GM12801 (cell line): ENCODE measurements around the gene PASK.

Source experiments
- TF ChIP-seq, protein P1 (sequence below): IDR thresholded peaks from one replicate; pipeline ENCODE4 v1.5.1; 2011; ENCODE audit warnings: control low read depth; ENCODE audit not compliant: insufficient read length; ENCODE audit errors: extremely low read depth

PASK gene

DNA sequence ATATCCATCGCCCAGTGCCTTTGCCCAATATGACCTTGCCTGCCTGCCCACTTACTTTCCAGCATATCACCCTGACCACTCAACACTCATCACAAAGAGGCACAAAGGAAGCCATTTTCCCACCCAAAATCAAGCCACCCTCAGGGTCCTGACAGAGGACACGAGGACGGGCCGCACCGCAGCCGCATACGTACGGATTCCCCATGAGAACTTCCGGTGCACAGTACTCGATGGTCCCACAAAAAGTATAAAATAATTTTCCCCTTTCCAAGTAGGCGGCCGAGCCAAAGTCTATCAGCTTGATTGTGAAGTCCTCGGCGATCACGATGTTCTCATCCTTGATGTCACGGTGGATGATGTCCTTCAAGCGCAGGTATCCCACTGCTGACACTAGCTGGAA lies 37.2 kb downstream of the PASK start:
- TF ChIP-seq, protein P1, sequence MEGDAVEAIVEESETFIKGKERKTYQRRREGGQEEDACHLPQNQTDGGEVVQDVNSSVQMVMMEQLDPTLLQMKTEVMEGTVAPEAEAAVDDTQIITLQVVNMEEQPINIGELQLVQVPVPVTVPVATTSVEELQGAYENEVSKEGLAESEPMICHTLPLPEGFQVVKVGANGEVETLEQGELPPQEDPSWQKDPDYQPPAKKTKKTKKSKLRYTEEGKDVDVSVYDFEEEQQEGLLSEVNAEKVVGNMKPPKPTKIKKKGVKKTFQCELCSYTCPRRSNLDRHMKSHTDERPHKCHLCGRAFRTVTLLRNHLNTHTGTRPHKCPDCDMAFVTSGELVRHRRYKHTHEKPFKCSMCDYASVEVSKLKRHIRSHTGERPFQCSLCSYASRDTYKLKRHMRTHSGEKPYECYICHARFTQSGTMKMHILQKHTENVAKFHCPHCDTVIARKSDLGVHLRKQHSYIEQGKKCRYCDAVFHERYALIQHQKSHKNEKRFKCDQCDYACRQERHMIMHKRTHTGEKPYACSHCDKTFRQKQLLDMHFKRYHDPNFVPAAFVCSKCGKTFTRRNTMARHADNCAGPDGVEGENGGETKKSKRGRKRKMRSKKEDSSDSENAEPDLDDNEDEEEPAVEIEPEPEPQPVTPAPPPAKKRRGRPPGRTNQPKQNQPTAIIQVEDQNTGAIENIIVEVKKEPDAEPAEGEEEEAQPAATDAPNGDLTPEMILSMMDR: no peak

DNA sequence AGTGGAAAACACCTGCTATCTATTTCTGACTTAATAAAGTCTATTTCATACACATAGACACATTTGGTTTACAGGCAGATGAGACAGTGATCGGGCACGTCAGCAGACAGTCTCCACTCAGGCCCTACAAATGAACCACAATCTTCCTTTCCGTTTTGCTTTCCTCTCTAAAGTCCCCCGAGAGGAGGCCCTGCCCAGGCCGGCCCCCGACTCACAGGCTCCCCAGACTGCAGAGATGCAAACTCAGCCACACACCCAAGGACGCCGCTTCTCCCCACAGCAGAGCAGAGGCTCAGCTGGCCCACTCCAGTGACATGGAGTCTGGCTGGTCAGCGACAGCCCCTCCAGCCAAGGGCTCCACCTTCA lies 37.8 kb downstream of the PASK start:
- TF ChIP-seq, protein P1: no peak

DNA sequence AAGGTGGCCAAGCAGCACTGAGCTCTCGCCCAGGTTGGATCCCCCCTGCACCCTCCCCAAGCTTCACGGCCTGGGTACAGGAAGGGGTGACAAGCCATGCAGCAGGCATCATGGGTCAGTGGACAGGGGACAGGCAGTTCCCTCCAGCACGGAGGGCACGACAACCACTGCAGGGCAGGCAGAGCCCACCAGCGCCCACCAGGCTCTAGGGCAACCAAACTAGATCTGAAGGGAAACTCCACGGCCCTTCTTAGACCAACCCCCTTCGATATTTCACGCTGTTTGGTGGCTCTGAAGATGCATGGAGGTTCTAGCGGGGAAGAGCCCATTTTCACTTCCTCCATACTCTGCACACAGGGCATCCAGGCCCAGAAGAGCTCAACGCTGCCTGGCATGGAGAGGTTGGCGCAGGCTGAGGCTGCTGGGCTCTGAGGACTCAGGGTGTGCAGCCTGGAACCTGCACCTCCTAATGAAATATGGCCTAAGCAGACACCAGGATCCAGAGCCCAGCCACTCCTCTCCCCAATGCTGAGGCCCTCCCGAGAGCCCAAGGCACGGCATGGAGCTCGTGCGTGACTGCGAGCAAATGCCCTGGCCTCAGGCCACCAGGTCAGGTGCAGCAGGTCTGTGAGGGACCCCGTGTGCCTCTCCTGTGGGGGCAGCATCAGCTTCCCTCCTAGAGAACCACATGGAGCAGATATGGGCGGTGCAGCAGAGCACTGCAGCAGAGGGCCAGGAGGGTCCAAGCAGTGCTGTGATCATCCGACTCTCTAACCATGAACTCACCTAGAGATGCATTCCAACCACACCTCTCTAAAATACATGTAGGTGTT lies 38.4 kb downstream of the PASK start:
- TF ChIP-seq, protein P1: no peak

DNA sequence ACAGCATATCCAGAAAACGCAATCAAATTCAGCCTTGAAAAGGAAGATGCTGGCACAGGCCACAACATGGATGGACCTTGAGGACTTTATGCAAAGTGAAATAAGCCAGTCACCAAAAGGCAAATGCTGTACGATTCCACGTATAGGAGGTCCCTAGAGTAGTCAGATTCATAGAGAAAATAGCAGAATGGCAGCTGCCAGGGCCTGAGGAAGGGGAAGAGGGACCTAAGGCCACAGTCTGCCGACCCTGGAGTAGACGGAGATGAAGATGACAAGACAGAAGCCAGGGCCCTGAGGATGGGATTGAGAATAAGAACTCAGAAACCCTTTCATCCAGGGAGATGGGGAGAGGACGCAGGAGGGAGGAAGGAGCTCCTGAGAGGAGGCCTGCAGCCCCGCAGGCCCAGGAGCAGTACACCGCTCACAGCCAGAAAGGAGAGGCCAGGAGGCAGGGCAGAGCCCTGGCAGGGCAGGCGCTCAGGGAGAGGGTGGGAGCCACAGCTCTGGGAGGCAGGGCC lies 39.1 kb downstream of the PASK start:
- TF ChIP-seq, protein P1: no peak

DNA sequence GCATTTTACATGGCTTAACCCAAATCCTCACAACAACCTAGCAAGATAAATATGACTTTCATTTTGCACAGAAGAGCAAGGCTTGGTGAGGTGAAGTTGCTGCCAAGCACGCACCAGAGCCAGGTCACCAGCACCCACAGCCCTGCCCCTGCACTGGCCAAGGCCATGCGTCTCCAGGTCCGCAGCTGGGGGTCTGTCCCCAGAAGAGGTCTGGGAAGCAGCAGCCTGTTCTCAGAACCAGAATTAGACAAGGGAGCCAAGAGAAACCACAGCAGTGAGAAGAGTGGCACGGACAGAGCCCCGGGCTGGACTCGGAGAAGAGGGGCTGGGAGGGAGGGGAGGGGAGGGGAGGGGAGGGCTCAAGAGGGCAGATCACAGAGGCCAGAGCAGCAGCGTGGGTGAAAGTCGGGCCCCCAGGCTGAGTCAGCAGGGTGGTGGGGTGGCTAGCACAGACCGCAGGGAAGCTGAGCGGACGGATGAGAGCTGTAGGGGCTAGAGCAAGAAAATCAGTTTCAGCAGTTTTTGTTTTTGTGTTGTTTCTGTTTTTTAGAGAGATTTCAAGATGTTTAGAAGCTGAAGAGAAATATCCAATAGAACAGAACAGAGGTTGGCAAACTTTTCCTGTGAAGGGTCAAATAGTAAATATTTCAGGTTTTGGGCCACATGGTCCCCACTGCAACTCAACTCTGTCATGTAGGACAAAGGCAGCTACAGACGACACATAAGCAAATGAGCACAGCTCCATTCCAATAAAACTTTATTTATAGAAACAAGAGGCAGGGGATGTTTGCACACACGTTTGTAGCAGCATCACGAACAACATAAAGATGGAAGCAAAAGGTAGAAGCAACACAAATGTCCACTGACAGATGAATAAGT lies 39.8 kb downstream of the PASK start:
- TF ChIP-seq, protein P1: no peak

DNA sequence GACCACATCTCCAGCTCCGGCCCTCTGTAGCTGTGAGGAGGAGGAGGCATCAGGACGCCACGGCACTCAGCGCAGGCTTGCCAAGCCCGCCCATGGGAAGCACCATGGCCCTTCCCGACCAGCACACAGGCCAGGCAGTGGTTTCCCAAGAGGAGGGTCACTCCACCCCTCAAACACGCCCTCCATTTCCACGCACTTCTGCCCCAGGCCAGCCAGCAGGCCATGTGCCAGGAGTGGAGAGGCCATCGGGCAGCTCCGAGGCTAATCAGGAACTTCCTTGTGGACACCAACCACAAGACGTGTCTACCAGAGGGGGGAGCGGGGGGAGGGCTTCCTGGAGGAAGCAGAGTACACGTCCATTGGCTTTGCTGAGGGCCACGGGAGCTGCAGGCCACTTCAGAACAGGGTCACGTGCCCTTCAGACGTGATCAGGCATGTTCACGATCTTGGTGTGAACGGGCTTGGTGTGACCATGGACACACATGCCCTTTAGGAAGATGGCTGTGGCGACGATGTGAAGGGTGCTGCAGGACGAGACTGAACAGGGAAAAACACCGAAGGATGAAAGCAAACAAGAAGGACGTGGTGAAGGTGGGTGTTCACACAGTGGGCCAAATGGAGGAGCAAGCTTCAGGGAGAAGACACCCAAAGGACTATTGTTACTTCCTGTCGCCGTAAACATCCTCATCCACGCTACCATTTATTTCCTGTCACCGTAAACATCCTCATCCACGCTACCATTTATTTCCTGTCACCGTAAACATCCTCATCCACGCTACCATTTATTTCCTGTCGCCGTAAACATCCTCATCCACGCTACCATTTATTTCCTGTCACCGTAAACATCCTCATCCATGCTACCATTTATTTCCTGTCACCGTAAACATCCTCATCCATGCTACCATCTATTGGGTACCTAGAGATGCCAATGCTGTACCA lies 40.7 kb downstream of the PASK start:
- TF ChIP-seq, protein P1: no peak
